ENCODE measurements around the gene CCDC27. TPM values are rescaled to one million over a fixed set of nuclear protein-coding genes. Genes with fewer than 3 reads are reported as not detected.
"Not testable (repeated sequence)": the region's sequence is repeated elsewhere in the genome, so short reads cannot be mapped to it uniquely, and the experiment has no call there.

CCDC27 gene
- total RNA-seq, 1 donor from 2014 or later, result not detected

- intact Hi-C loops (cut with micrococcal nuclease), result no loop called here
Measured at GRCh38 chr1:3787745-3788605, 35.7 kb downstream of the CCDC27 start.

- intact Hi-C loops (cut with micrococcal nuclease), result no loop called here
Measured at GRCh38 chr1:3788756-3789420, 36.6 kb downstream of the CCDC27 start.

DNA sequence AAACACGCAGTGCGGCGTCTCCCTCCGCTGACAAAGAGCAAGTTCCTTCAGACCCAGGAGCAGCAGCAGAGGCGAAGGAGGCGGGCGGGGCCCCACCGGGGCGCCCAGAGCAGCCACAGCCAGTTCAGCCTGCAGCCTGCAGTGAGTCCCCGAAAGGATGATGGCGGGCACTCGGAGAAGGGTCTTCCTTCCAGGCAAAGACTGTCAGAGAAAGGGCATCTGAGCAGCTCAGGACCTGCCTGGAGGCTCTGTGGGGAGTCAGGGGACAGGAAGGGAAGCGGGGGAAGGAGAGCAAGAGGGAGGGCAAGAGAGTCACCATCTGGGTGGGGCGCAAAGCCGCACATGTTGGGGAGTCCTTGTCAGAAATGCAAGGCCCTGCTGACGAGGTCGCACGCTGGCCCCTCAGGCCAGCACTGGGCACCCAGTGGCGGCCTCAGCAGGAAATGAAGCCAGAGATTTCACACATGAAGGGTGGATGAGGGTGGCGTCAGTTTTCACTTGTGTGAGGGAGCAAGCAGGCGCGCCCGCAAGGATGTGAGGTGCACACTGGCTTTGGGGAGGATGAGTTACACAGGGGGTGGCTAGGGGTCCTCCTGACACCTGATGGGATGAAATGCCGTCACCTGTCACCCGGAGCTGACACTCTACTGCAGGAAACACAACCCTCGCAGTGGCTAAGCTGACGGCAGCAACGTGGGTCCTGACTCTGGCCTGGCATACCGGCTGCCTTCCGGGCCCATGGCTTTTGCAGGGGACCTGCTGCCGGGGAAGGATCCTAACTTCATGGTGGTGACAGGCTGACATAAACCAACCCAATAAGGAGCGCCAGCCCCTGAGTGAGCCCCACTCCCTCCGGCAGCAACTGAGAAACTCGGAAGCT, 37.4 kb downstream of the CCDC27 start:
- intact Hi-C loops (cut with micrococcal nuclease), result no loop called here

DNA sequence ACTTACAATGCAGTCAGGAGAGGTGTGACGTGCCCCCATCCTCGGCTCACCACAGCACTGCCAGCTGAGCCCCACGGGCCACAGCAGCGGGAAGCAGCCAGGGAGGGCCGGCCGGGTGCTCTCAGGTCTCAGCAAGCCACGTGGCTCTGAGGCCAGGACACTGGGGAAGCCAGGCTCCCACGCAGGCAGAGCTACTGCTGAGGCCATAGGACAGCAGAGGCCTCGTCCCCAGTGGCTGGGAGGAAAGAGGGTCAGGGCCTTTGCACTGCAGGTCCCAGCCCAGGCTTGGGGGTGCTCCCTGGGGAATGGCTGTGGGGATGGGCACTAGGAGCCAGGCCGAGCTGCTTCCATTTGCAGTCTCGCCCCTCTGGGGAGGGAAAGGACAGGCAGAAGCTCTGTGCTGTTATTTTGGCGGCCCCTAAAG, 38.3 kb downstream of the CCDC27 start:
- intact Hi-C loops (cut with micrococcal nuclease), result no loop called here

GRCh38 chr1:3790952-3791351, 38.7 kb downstream of the CCDC27 start:
- intact Hi-C loops (cut with micrococcal nuclease), result no loop called here

GRCh38 chr1:3795453-3796214, 43.4 kb downstream of the CCDC27 start:
- intact Hi-C loops (cut with micrococcal nuclease), result loop anchor here (1.0 to 2.0 kb wide), 6 partner anchors 23 to 170 kb away; partner anchors contain the start of genes C1orf174, CEP104, DFFB and SMIM1

DNA sequence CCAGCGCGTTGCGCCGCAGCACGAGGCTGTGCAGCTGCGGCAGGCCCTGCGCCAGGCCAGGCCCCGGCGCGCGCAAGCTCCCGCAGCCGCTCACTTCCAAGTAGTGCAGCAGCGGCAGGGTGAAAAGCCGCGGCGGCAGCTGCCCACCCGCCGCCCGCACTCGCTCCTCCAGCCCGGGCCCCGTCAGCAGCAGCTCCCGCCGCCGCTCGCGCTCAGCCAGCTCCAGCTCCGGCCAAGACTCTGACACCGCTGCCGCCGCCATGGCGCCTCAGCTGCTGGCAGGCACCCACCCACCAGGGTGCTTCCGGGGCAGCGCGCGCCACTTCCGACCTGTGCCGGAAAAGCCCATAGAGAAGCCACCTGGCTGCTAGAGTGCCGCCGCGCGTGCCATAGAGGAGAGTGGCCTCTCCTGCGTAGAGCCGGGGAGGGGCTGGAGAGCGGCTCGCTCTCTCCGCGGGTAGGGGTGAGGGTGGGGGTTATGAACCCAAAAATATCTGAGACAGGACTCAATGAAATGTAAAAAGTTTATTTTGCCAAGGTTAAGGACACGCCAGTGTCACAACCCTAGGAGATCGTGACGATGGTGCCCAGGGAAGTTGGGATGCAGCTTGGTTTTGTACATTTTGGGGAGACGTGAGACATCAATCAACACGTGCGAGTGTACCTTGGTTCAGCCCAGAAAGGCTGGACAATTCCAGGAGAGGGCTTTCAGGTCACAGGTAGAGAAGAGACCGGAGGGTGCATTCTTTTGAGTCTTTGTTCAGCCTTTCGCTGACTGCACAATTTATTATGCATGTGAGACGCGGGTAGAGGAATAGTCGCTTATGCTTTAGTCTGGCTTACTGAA, 44.2 kb downstream of the CCDC27 start, which contains the start of gene LRRC47:
LRRC47 (minus strand) TSS at position 284 of the 847 bp plus-strand sequence; CDS start at position 262, 22 bp downstream.
- intact Hi-C loops (cut with micrococcal nuclease), result loop anchor here (1.0 to 2.0 kb wide), 6 partner anchors 24 to 171 kb away; partner anchors contain the start of genes C1orf174, CEP104, DFFB and SMIM1

DNA sequence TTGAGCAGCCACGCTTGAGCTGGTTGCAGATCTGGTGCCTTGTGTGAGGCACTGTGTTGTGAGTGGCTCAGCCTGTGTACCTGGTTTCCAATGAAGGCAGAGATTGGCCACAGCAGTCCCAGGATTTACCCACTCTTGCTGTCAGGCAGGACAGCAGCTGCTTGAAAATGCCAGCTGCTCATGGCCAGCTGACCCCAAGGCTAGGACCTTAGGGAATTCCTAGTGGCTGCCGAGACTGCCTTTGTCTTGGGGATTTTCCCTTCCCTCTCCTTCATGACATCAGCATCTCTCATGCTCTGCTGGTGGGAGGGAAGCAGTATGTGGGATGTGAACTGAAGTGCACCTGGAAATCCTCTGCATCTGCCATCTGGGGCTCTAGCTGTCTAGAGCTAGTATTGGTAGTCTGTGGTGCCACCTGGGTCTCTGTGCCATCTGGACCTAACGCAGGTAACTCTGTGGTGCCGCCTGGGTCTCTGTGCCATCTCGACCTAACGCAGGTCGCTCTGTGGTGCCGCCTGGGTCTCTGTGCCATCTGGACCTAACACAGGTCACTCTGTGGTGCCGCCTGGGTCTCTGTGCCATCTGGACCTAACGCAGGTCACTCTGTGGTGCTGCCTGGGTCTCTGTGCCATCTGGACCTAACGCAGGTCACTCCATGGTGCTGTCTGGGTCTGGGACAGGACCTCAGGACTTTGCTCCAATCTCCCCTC, 47.9 kb downstream of the CCDC27 start:
- intact Hi-C loops (cut with micrococcal nuclease), result no loop called here

GRCh38 chr1:3800795-3801194, 48.5 kb downstream of the CCDC27 start:
- intact Hi-C loops (cut with micrococcal nuclease), result not testable (repeated sequence)

DNA sequence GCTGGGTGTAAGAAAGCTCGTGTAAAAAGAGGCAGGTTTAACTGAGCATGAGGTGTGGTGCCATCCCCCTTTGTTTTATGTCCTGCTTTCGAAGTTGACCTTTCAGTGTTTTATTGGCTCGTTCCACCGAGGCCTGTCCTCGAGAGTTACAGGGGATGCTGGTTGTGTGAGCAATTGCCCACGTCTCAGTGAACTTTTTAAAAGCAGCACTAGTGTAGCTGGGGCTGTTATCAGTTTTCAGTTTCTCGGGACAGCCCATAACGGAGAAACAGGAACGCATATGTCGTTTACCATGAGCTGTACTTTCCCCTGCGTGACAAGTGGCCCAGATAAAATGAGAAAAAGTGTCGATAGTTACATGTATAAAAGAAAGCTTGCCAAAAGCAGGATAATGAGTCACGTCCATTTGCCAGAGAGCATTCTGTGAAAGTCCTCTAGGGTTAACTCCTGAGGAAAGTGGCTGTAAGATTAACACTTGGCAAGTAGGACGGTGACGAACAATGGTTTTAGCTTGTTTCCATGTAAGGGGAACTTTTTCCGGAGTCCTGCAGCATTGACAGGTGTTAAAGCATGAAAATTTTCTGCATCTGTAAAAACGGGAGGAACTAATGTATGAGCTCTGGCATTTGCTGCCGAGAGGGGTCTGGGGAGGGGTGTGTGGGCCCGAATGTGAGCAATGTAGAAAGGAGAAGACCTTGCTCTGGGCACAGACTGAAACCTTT, 51.8 kb downstream of the CCDC27 start:
- intact Hi-C loops (cut with micrococcal nuclease), result no loop called here

DNA sequence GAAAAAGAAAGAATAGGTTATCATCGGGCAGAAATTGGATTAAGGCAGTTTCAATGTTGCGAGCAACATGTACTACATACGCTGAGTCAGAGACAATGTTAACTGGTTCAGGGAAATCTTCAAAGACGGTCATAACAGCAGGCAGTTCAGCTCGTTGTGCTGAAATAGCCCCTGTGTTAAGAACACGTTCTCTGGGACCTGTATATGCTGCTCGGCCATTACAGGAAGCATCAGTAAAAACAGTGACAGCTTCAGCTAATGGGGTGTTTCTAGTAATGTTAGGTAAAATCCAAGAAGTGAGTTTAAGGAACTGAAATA, 52.3 kb downstream of the CCDC27 start:
- intact Hi-C loops (cut with micrococcal nuclease), result not testable (repeated sequence)

GRCh38 chr1:3805038-3805437, 52.8 kb downstream of the CCDC27 start:
- intact Hi-C loops (cut with micrococcal nuclease), result no loop called here

GRCh38 chr1:3807769-3808168, 55.5 kb downstream of the CCDC27 start:
- intact Hi-C loops (cut with micrococcal nuclease), result no loop called here

- intact Hi-C loops (cut with micrococcal nuclease), result no loop called here
Measured at GRCh38 chr1:3809680-3810079, 57.4 kb downstream of the CCDC27 start.

GRCh38 chr1:3810149-3810761, 58.0 kb downstream of the CCDC27 start:
- intact Hi-C loops (cut with micrococcal nuclease), result not testable (repeated sequence)

DNA sequence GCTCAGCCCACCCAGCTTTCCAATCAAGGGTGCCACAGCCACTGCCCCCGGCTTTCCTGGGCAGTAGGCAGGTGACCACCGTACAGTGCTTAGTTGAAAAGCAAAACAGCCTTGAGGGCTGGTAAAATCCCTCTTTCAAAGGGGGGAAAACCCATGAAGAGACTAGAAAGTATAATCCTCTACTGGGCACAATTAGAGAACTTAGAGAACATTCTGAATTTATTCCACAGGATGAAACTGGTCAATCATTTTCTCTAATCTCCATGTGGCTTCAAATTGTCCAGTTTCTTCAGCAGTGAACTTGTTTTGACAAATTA, 59.3 kb downstream of the CCDC27 start:
- intact Hi-C loops (cut with micrococcal nuclease), result no loop called here

- intact Hi-C loops (cut with micrococcal nuclease), result no loop called here
Measured at GRCh38 chr1:3814065-3814464, 61.8 kb downstream of the CCDC27 start.
